Measurements from ENCODE around the gene TNS3. TPM values are rescaled to one million over a fixed set of nuclear protein-coding genes. Genes with fewer than 3 reads are reported as not detected.

Gene TNS3
- total and polyA plus RNA-seq, 7 donors, result 17.4 to 43.8 (median 28.8) TPM

GRCh38 chr7:47570649-47571050, 11.3 kb downstream of the TNS3 start:
- intact Hi-C loops (cut with DNase I), result loop anchor here (5.0 to 10.0 kb wide), 4 partner anchors 33 to 144 kb away; no protein-coding TSS in a partner anchor
- peaks cover 0 to 60% (median 54%) of the 10 kb centered on the region in 4 donors for H3K4me1 ChIP-seq
- TF ChIP-seq EP300 (IDR thresholded peaks at IDR 0.05), result no peak
- TF ChIP-seq POLR2AphosphoS5 (IDR thresholded peaks at IDR 0.05), result peak in 1 of 4 donors; percentile 12

DNA sequence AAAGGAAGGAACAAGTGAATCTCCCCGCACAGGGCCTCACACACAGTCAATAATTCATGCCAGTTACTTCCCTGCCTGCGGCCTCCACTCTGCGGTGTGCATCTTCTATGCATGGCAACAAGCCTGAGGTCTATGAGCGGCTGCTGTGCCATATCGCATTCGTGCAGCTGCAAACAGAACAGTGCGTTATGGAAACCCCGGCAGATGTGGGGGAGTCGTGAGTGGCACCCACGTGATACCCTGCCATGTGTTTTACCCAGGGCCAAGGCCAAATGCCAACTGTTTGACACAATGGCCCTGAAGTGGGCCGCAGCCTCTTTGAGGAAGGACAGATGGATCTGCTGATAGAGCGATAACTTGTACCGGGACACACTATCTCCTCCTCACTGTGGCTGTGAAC, 13.4 kb downstream of the TNS3 start:
- H3K27me3 ChIP-seq, result no peaks in the 10 kb centered on the region
- no peaks in the 10 kb centered on the region for H3K36me3 ChIP-seq
- 58 to 85% methylated on average over 13 of the region's 13 CpGs for WGBS, 2 donors
- no peak overlapping the region for H3K4me3 ChIP-seq
- intact Hi-C loops (cut with DNase I), result no loop called here
- no peaks in the 10 kb centered on the region for H3K9me3 ChIP-seq
- peak overlapping the region in 2 of 4 donors; percentile 9 to 29 for H3K27ac ChIP-seq
- H3K4me1 ChIP-seq, result peaks cover 0 to 39% (median 34%) of the 10 kb centered on the region in 4 donors
- no peak for DNase-seq
- TF ChIP-seq, protein P1, sequence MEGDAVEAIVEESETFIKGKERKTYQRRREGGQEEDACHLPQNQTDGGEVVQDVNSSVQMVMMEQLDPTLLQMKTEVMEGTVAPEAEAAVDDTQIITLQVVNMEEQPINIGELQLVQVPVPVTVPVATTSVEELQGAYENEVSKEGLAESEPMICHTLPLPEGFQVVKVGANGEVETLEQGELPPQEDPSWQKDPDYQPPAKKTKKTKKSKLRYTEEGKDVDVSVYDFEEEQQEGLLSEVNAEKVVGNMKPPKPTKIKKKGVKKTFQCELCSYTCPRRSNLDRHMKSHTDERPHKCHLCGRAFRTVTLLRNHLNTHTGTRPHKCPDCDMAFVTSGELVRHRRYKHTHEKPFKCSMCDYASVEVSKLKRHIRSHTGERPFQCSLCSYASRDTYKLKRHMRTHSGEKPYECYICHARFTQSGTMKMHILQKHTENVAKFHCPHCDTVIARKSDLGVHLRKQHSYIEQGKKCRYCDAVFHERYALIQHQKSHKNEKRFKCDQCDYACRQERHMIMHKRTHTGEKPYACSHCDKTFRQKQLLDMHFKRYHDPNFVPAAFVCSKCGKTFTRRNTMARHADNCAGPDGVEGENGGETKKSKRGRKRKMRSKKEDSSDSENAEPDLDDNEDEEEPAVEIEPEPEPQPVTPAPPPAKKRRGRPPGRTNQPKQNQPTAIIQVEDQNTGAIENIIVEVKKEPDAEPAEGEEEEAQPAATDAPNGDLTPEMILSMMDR (IDR thresholded peaks at IDR 0.05), result no peak
- TF ChIP-seq POLR2A (IDR thresholded peaks at IDR 0.05) (no peak), POLR2AphosphoS5 (IDR thresholded peaks at IDR 0.05) (peak in 1 of 4 donors; percentile 13), EP300 (IDR thresholded peaks at IDR 0.05) (peak in 1 of 4 donors; percentile 7)

More at GRCh38 chr7:47570649-47571050, 11.3 kb downstream of the TNS3 start:
- Histone ChIP-seq H3K36me3 (no peaks in the 10 kb centered on the region), H3K27ac (peak overlapping the region; percentile 63 to 87 (median 78)), H3K9me3 (no peaks in the 10 kb centered on the region), H3K4me3 (no peak overlapping the region), H3K27me3 (no peaks in the 10 kb centered on the region)
- 28 to 47% methylated on average over 4 of the region's 4 CpGs for WGBS, 2 donors
- peak; percentile 88 for DNase-seq

DNA sequence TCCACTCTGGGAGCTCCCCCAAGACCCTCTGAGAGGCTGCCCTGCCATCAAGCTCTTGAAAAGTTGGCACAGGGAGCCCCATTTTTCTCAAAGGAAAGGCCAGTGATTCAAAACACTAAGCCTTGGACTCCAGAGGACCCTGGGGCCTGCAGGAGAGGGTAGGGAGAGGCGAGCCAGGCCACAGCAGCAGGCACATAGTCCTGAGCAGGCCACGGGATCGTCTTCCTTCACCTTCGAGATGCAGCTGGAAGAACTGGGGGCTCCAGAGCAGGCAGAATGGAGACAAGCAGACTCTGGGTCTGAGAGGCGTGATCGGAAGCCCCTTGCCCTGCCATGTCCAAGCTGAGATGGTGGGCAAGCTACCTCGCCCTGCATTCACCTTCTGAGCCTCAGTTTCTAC, 13.9 kb downstream of the TNS3 start:
- Histone ChIP-seq H3K36me3 (no peaks in the 10 kb centered on the region), H3K4me1 (peaks cover 0 to 34% (median 29%) of the 10 kb centered on the region in 4 donors), H3K27me3 (no peaks in the 10 kb centered on the region), H3K9me3 (no peaks in the 10 kb centered on the region), H3K4me3 (no peak overlapping the region), H3K27ac (peak overlapping the region in 2 of 4 donors; percentile 9 to 29)
- TF ChIP-seq POLR2AphosphoS5 (IDR thresholded peaks at IDR 0.05), result no peak
- TF ChIP-seq, protein P1 (IDR thresholded peaks at IDR 0.05), result no peak
- 93 to 95% methylated on average over 7 of the region's 7 CpGs for WGBS, 2 donors
- intact Hi-C loops (cut with DNase I), result no loop called here
- no peak for DNase-seq

GRCh38 chr7:47565640-47566250, 16.2 kb downstream of the TNS3 start:
- peaks cover 0 to 11% (median 8%) of the 10 kb centered on the region in 4 donors for H3K4me1 ChIP-seq
- intact Hi-C loops (cut with DNase I), result no loop called here
- no peaks in the 10 kb centered on the region for H3K36me3 ChIP-seq
- no peak for DNase-seq
- no peaks in the 10 kb centered on the region for H3K27me3 ChIP-seq
- TF ChIP-seq POLR2AphosphoS5 (IDR thresholded peaks at IDR 0.05) (no peak), POLR2A (IDR thresholded peaks at IDR 0.05) (no peak), EP300 (IDR thresholded peaks at IDR 0.05) (no peak)
- TF ChIP-seq, protein P1 (IDR thresholded peaks at IDR 0.05), result no peak
- 86 to 93% methylated on average over 11 of the region's 11 CpGs for WGBS, 2 donors
- no peaks in the 10 kb centered on the region for H3K9me3 ChIP-seq
- no peak overlapping the region for H3K27ac ChIP-seq
- H3K4me3 ChIP-seq, result no peak overlapping the region

- peaks cover 0 to under 1% (median 0%) of the 10 kb centered on the region in 4 donors for H3K4me1 ChIP-seq
- DNase-seq, result no peak
- TF ChIP-seq EP300 (IDR thresholded peaks at IDR 0.05), result no peak
- no peak for TF ChIP-seq POLR2A (IDR thresholded peaks at IDR 0.05)
- TF ChIP-seq, protein P1 (IDR thresholded peaks at IDR 0.05), result no peak
- TF ChIP-seq POLR2AphosphoS5 (IDR thresholded peaks at IDR 0.05), result no peak
- H3K27ac ChIP-seq, result no peak overlapping the region
- H3K9me3 ChIP-seq, result no peaks in the 10 kb centered on the region
- 97% methylated on average over 4 of the region's 4 CpGs for WGBS, 2 donors
- H3K27me3 ChIP-seq, result no peaks in the 10 kb centered on the region
- intact Hi-C loops (cut with DNase I), result no loop called here
- no peaks in the 10 kb centered on the region for H3K36me3 ChIP-seq
- no peak overlapping the region for H3K4me3 ChIP-seq
Measured at GRCh38 chr7:47563521-47563920, 18.4 kb downstream of the TNS3 start.
